Tibial nerve (tissue), 4 donors: ENCODE data around the gene SPINT2. TPM values are rescaled to one million over a fixed set of nuclear protein-coding genes. Genes with fewer than 3 reads are reported as not detected.

ENCODE experiments used
- DNase-seq, 2 donors: peaks; one replicate each; pipeline ENCODE4 v3.0.0-alpha.2; 2019; ENCODE audit warnings: low spot score in 2 of 2
- H3K27ac ChIP-seq, 4 donors: fragments of 200-600 bp; sonication (generic) in 3 of 4; one replicate each; pipeline ENCODE4 v1.5.1; 2017 to 2019; ENCODE audit warnings: mild to moderate bottlenecking in 1 of 4
- H3K27me3 ChIP-seq, 2 donors: fragments of 200-600 bp; sonication (generic) in 1 of 2; one replicate each; pipeline versions ENCODE4 v1.5.1 to v1.6.0; 2017 to 2019
- H3K36me3 ChIP-seq, 3 donors: fragments of 200-600 bp; sonication (generic); one replicate each; pipeline ENCODE4 v1.5.1; 2018 to 2019
- H3K4me1 ChIP-seq, 4 donors: fragments of 200-600 bp; sonication (generic) in 3 of 4; one replicate each; pipeline ENCODE4 v1.5.1; 2017 to 2019
- H3K4me3 ChIP-seq, 4 donors: fragments of 200-600 bp; sonication (generic) in 3 of 4; one replicate each; pipeline ENCODE4 v1.5.1; 2017 to 2019; ENCODE audit warnings: mild to moderate bottlenecking in 1 of 4, moderate library complexity in 1 of 4
- H3K9me3 ChIP-seq, 4 donors: fragments of 200-600 bp; sonication (generic) in 3 of 4; one replicate each; pipeline ENCODE4 v1.5.1; 2017 to 2019
- EP300 ChIP-seq, 2 donors: sonication (generic); formaldehyde crosslinking; IDR thresholded peaks; one replicate each; pipeline ENCODE4 v1.6.1; 2017; ENCODE audit warnings: antibody characterized with exemption in 2 of 2, mild to moderate bottlenecking in 1 of 2
- POLR2A ChIP-seq, 2 donors: fragments of 450-650 bp; IDR thresholded peaks; one replicate each; pipeline ENCODE4 v1.6.1; 2017; ENCODE audit warnings: antibody characterized with exemption in 2 of 2, mild to moderate bottlenecking in 2 of 2, moderate library complexity in 2 of 2
- WGBS, 2 donors: methylation state at CpG; one replicate each; pipeline ENCODE4 v1.1.5; 2018; 5-methylcytosine and 5-hydroxymethylcytosine counted together
- total RNA-seq, 4 donors: library from RNA; depleted of rRNA; stranded (reverse); fragments of >200 nt; gene quantifications; one replicate each; pipeline ENCODE4 v1.1.0, GENCODE V29; 2016
- TF ChIP-seq, protein P1 (sequence below), 5 experiments: fragments of 200-600 bp in 3 of 5; fragments of 450-650 bp in 2 of 5; sonication (generic) in 3 of 5; IDR thresholded peaks; one replicate each; pipeline ENCODE4 v1.5.1; 2016 to 2019; ENCODE audit warnings: antibody characterized with exemption in 5 of 5, mild to moderate bottlenecking in 3 of 5, moderate library complexity in 2 of 5

SPINT2 gene
- total RNA-seq, 4 donors from 2014 or later, result 39.0 to 79.1 (median 45.5) TPM

DNA sequence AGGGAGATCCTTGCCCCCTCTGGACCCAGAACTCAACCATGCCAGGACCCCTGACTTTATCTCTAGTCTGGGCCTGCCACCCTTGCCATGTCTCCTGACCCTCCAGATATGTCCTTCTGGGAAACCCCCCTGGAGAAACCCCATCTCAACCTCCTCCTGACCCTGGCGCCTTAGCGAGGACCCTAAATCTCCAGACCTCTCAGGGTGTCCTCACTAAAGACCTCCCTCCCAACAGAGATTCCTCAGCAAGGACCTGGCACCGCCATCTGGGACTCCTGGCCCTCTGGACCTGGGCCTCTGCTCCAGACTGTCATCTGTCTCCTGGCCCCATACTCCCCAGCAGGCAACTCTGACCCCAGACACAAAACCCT lies 56.6 kb downstream of the SPINT2 start:
- DNase-seq, result no peak
- Histone ChIP-seq H3K4me1 (peaks cover 0 to 33% (median 13%) of the 10 kb centered on the region in 4 donors), H3K9me3 (no peaks in the 10 kb centered on the region), H3K27ac (peak overlapping the region in 2 of 4 donors; percentile 4 to 78), H3K36me3 (peaks cover 0 to 6% (median 0%) of the 10 kb centered on the region in 3 donors), H3K4me3 (peak overlapping the region in 1 of 4 donors; percentile 66), H3K27me3 (peaks cover 0 to 8% of the 10 kb centered on the region in 2 donors)
- 96 to 100% methylated on average over 3 of the region's 3 CpGs for WGBS, 2 donors
- TF ChIP-seq POLR2A (IDR thresholded peaks at IDR 0.05), result no peak
- TF ChIP-seq EP300 (IDR thresholded peaks at IDR 0.05), result no peak
- TF ChIP-seq, protein P1, sequence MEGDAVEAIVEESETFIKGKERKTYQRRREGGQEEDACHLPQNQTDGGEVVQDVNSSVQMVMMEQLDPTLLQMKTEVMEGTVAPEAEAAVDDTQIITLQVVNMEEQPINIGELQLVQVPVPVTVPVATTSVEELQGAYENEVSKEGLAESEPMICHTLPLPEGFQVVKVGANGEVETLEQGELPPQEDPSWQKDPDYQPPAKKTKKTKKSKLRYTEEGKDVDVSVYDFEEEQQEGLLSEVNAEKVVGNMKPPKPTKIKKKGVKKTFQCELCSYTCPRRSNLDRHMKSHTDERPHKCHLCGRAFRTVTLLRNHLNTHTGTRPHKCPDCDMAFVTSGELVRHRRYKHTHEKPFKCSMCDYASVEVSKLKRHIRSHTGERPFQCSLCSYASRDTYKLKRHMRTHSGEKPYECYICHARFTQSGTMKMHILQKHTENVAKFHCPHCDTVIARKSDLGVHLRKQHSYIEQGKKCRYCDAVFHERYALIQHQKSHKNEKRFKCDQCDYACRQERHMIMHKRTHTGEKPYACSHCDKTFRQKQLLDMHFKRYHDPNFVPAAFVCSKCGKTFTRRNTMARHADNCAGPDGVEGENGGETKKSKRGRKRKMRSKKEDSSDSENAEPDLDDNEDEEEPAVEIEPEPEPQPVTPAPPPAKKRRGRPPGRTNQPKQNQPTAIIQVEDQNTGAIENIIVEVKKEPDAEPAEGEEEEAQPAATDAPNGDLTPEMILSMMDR (IDR thresholded peaks at IDR 0.05), result no peak

DNA sequence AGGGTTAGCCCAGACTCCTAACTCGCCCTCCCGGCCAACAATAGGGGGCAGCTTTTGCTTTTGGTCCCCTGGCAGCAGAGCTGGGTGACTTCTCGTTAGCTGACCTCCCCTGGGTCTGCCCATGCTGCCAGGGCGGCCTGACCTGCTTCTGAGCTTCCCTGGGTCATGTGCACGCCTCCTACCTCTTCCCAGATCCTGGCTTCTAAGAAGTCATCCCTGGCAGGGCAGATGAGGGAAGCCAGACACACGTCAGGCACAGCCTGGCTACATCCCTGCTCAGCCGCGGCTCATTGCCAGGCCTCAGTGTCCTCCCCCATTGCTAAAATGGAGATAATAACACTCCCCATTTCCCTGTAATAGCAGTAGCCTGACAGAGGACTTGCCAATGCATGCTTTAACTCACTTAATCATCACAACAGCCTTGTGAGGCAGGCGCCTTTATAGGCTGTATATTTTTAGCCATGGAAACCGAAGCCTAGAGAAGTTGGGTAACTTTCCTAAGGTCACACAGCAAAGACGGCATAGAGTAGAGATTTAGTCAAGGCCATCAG lies 57.3 kb downstream of the SPINT2 start:
- Histone ChIP-seq H3K36me3 (peaks cover 0 to 12% (median 6%) of the 10 kb centered on the region in 3 donors), H3K4me3 (peak overlapping the region in 1 of 4 donors; percentile 2), H3K27ac (peak overlapping the region in 1 of 4 donors; percentile 26), H3K4me1 (peaks cover 0 to 29% (median 11%) of the 10 kb centered on the region in 4 donors), H3K27me3 (peaks cover 0 to 8% of the 10 kb centered on the region in 2 donors), H3K9me3 (no peaks in the 10 kb centered on the region)
- TF ChIP-seq POLR2A (IDR thresholded peaks at IDR 0.05) (no peak), EP300 (IDR thresholded peaks at IDR 0.05) (no peak)
- TF ChIP-seq, protein P1 (IDR thresholded peaks at IDR 0.05), result no peak
- DNase-seq, result no peak
- 64 to 69% methylated on average over 11 of the region's 11 CpGs for WGBS, 2 donors

DNA sequence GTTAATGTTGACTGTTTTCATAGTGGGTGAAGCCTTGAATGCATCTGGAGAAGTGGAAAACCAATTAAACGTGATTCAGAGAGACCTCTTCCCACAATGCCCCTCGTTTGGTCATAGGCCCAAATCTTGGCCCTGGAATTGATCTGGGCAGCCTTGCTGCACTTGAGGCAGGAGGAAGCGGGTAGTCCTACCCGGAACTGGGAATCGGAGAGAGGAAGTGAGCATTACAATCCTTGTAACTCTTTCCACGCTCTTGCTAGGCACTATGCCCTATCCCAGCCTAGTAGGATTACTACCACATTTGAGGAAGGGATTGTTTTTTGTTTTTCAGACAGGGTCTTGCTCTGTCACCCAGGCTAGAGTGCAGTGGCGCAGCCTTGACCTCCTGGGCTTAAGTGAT lies 58.9 kb downstream of the SPINT2 start:
- Histone ChIP-seq H3K4me1 (peaks cover 0 to 29% (median 11%) of the 10 kb centered on the region in 4 donors), H3K4me3 (no peak overlapping the region), H3K36me3 (peaks cover 0 to 28% (median 11%) of the 10 kb centered on the region in 3 donors), H3K27me3 (peaks cover 0 to 8% of the 10 kb centered on the region in 2 donors), H3K27ac (no peak overlapping the region), H3K9me3 (no peaks in the 10 kb centered on the region)
- no peak for DNase-seq
- no peak for TF ChIP-seq EP300 (IDR thresholded peaks at IDR 0.05)
- TF ChIP-seq, protein P1 (IDR thresholded peaks at IDR 0.05), result no peak
- TF ChIP-seq POLR2A (IDR thresholded peaks at IDR 0.05), result no peak
- WGBS, 2 donors, result 37% methylated on average over 7 of the region's 7 CpGs

DNA sequence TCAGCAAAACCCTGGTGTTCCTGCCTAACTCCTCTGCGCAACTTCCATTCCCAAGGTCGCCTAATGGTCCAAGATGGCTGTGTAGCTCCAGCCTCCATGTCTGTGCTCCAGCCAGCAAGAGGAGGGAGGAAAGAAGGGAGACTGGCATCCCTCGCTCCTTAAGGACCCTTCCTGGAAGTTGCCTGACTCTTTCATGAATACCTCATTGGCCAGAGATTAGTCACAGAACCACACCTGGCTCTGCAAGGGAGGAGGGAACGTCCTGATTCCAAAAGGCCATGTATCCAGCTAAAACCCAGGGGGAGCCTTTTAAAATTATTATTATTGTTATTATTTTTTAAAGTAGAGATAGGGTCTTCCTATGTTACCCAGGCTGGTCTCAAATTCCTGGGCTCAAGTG lies 60.1 kb downstream of the SPINT2 start:
- 85 to 90% methylated on average over 4 of the region's 4 CpGs for WGBS, 2 donors
- no peak for DNase-seq
- Histone ChIP-seq H3K27me3 (peaks cover 0 to 5% of the 10 kb centered on the region in 2 donors), H3K4me1 (peaks cover 0 to 24% (median 7%) of the 10 kb centered on the region in 4 donors), H3K4me3 (no peak overlapping the region), H3K27ac (no peak overlapping the region), H3K9me3 (no peaks in the 10 kb centered on the region), H3K36me3 (peaks cover 0 to 29% (median 11%) of the 10 kb centered on the region in 3 donors)
- TF ChIP-seq, protein P1 (IDR thresholded peaks at IDR 0.05), result no peak
- no peak for TF ChIP-seq POLR2A (IDR thresholded peaks at IDR 0.05)

DNA sequence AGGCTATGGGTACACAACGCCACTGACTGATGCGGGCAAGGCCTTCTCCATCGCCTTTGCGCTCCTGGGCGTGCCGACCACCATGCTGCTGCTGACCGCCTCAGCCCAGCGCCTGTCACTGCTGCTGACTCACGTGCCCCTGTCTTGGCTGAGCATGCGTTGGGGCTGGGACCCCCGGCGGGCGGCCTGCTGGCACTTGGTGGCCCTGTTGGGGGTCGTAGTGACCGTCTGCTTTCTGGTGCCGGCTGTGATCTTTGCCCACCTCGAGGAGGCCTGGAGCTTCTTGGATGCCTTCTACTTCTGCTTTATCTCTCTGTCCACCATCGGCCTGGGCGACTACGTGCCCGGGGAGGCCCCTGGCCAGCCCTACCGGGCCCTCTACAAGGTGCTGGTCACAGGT lies 62.2 kb downstream of the SPINT2 start:
- H3K27ac ChIP-seq, result no peak overlapping the region
- DNase-seq, result no peak
- peaks cover 0 to 29% (median 11%) of the 10 kb centered on the region in 3 donors for H3K36me3 ChIP-seq
- WGBS, 2 donors, result 89 to 94% methylated on average over 19 to 20 of the region's 22 CpGs
- no peaks in the 10 kb centered on the region for H3K27me3 ChIP-seq
- no peak overlapping the region for H3K4me3 ChIP-seq
- H3K4me1 ChIP-seq, result peaks cover 0 to 2% (median 0%) of the 10 kb centered on the region in 4 donors
- TF ChIP-seq EP300 (IDR thresholded peaks at IDR 0.05), result no peak
- TF ChIP-seq, protein P1 (IDR thresholded peaks at IDR 0.05), result no peak
- no peaks in the 10 kb centered on the region for H3K9me3 ChIP-seq
